Amniotic epithelial cell (primary cell): Measurements from ENCODE around the gene PDCD1LG2.

Experiments
- DNase-seq: peaks from one replicate; pipeline ENCODE4 v3.0.0-alpha.2; 2010; ENCODE audit warnings: low read depth

PDCD1LG2 gene

DNA sequence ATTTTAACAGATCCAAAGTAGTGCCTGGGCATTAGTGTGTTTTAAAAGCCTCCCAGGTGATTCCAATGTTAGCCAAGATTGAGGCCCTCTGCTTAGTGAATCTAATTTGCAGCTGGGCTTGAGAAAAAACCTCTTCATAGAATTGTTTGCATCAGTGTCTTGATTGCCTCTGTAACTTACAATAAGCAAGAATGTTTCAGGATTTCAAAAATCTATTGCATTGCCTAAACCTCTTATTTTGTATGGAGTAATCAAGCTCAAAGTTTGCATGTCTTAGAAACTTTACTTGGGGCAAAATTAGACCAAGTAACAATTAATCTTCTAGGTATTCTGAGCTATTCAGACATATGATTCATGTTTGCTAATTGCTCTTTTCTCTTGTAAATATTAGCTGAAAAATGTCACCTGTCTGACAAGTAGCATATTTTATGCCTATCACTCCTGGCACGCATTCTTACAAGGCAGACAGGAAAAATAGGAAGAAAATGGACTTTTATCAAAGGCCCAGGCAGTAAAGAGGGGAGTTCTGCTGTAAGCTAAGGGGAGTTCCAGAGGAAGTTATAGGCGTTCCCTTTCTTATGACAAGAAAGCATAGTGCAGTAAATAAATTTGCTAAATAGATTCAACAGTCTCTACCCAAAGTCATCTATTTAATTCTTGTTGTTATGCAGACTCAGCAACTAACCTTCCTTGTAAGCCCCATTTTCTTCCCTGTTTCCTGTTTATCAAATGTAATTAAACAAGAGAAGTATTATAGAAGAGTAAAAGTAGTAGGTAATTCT, 21.0 kb downstream of the PDCD1LG2 start:
- DNase-seq, result no peak

- no peak for DNase-seq
These were observed 22.0 kb downstream of the PDCD1LG2 start for GRCh38 chr9:5532306-5532705.

GRCh38 chr9:5532790-5533189, 22.5 kb downstream of the PDCD1LG2 start:
- DNase-seq, result no peak

GRCh38 chr9:5536684-5537083, 26.4 kb downstream of the PDCD1LG2 start:
- DNase-seq, result no peak

DNA sequence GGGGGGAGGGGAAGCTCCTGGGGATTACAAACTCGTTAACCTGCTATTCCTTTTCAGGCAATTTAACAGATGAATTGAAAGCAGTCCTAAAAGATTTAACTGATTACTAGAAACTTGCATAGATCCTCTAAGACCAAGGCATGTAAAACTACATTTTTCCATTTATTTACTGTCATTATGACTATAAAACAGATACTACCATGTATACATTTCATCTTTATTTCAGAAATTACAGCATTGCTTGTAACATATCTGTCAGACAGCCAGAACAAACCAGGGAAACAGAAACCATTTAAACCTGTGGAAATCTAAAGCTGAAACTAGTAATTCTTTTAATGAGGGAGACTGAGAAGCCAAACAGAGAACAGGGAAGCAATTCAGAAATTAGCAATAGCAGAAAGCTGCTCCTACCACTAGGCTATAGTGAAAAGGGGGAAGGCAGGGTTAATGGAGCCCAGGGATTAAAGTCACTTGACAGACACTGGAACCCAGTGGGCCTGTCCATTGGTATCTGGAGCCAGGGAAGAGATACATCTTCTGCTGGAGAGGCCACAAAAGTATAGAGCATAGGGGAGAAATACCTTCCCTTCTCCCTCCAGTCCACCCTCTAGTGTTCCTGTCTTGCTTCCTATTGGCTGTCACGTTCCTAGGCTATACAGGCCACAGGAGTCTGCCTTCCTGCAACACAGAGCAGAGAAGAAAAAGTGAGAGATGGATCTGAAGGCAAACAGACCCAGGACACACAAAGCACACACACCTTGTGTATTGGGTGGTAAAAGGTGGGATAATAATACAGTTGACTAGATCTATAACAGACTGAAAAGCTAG, 33.8 kb downstream of the PDCD1LG2 start:
- no peak for DNase-seq

DNA sequence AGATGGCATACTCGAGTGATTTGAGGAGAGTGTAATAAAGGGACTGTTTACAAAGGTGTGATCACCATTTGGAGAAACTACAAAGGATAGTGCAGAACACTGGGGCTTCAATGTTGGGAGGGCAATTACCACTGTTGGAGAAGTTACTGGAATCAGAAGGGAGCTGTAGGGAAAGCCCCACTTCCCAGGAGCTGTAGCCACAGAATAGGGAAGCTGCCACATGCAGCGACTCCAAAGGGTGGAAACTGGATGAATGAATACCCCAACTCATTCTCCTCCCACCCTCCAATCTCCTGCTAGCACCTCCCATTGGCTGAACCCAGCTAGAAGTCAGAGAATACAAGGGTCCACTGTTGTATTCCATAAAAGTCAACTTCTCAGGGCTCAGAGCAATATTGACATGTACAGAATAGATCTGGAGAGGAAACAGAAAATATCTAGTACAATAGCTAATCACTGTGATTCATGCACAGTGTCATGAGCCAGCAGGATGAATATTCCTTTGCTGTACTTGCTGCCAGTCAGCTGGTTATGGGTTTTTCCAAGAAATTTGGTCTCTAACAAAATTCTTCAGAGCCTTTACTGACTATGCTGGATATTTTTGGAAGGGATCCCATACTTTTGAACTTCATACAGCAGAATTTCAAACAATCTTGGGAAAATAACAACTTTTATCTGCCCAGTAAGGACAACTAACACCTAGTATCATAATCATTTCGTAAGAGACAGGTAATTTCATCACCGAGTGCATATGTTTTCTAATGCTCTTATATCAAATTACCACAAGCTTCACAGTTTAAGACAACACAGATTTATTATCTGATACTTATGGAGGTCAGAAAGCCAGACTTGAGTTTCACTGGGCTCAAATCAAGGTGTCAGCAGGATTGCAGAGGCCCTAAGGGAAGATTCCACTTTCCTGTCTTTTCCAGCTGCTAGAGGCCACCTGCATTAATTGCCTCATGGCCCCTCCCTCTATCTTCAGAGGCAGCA, 39.6 kb downstream of the PDCD1LG2 start:
- DNase-seq, result peak; percentile 56

DNA sequence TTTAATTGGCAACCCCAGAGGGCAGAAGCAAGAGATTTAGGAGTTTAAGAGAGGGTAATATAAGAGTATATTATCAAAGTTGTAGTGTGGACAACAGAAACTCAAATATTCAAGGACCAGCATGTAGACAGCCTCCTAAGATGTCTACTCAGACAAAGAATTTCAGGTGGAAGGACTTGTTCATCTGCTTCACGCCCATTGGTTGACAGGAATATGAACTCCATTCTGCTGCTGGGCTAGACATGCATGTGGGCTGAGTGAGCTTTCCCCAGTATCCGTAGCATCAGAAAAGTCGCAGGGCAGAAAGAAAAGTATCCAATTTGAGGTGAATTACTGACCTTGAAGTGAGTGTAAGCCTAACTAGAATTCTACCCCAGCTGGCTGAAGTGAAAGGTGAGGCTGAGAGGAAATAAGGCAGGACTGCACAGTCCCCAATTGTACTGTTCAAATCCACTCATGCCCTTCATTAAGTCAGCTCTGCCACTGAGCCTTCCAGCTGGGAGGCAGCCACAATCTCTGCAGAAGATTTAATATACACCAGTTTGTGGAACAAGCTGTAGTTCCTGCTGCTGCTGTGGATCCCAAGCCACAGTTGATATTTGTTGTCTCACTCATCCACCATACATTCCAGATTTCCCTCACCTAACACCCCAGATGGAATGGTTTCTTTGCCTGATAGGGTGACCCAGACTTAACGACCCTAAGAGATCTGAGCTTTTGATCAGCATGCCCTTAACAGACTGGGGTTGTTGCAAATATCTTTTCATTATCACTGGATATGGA, 41.2 kb downstream of the PDCD1LG2 start:
- DNase-seq, result no peak

GRCh38 chr9:5552301-5552700, 42.0 kb downstream of the PDCD1LG2 start:
- DNase-seq, result no peak

DNA sequence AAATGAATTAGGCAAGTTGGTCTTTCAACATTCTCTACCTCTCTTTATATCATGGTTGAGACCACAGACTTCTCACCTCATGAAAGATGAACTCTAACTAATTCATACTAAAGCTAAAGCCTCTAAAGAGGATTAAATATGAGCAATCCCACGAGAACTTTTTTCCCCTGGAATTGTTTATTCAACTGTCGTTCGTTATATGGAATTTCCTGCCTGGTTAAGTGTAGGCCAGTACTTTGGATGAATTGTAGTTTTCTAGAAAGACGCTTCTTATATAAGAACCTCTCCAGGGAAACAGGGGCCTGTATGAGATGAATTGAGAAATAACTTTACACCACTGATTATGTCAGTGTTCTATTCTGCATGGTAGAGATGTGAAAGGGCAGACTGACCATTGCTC, 42.9 kb downstream of the PDCD1LG2 start:
- peak; percentile 73 for DNase-seq

DNA sequence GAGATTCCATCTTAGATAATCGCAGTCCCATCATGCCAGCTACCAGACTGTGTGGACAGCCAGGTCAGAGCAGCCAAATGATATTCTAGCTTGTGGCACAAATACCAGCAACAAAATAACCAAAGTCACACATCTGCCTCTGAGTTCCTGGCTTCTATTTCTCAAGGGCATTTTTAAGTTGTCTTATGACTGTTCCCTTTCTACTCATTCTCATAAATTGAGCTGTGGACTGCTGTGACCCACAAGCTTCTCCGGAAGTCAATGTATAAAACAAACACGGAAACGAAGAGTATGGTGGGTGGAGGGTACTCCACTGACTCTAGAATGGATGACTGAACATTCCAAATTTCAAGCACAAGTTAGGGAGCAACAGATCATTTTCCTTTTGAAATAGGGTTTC, 43.9 kb downstream of the PDCD1LG2 start:
- DNase-seq, result no peak

DNA sequence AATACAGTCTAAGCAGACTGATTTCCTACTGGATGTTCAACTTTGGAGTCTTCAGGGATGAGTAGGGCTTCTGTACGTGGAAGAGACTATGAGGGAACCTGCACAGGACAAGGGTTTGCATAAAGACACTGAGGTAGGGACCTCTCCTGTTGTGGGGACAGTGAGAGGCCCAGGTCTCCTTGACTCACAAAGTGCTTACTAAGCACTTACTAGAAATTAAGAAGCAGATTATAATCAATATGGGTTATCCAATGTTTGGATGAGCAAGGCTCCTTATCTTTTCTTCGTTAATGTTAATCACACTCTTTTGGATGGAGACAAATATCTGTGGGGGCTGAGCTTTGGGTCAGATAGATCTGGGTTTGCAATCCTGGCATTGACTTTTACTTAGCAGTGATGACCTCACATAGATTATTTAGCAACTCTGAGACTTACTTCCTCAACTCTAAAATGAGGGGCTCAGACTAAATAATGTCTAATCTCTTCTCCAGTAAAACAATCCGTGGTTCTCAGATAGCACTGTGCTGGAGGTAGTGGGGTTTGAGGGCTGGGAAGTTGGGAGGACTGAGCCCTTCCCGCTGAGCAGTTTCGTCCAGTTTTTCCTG, 45.9 kb downstream of the PDCD1LG2 start:
- no peak for DNase-seq

GRCh38 chr9:5557606-5558587, 47.6 kb downstream of the PDCD1LG2 start:
- DNase-seq, result no peak

DNA sequence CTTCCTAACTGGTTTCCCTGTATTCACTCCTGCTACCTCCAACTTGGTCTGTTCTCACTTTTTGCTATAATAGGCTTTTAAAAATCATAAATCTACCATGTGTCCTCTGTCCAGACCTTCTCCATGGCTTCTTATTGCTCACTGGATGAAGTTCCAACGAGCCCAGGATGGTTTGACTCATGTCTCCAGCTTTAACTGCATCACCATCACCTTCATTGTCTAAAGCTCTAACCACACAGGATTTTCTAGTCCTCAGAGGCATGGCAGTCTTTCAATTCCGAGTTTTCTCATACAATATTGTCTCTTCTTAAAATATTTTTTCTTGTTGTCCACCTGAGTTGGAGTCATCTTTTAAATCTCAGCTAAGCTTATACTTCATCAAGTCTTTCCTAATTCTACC, 49.3 kb downstream of the PDCD1LG2 start:
- DNase-seq, result no peak

- DNase-seq, result no peak
These were observed 50.2 kb downstream of the PDCD1LG2 start for GRCh38 chr9:5560443-5561100.

- no peak for DNase-seq
These were observed 51.6 kb downstream of the PDCD1LG2 start for GRCh38 chr9:5561828-5562488.

DNA sequence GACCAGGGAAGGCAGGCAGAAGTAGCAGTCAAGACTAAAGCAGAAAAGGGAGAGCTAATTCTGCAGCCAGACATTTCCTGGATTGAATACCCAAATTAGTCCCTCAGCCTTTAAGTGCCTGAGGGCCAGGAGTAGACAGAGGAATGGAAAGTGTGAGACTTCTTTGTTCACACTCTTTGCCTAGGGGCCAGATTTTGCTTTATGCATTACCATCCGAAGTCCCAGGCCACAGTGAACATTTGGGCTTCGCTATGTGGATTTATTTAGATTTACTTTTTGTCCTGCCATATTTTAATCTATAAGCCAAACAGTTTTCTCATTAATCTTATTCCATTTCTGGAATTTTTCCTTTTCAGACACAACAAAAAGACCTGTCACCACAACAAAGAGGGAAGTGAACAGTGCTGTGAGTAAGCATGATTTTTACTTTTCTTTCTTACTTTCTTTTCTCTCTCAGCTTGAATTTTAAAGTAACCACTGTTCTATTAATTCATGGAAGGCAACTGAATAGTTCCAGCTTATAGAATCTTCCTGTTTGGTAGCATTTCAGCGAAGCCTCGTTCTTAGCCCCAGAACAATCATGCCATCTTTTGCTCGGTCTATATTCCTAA, 52.6 kb downstream of the PDCD1LG2 start:
- DNase-seq, result no peak

DNA sequence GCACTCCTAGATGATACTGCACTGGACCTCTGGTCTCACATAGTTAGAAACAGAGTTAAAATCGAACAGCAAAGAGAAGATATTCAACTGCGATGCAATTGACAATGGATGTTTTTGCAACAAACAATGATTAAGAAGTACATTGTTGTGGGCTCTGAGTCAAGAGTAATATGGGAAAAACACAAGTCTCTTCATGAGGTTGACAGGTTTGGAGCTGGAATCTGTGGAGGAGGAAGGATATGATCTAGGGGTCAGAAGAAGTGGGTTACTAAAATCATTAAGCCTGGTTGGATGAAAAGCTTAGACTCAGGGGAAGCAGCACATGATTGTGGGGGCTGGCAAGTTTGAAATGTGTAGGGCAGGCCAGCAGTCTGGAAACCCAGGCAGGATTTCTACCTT, 53.1 kb downstream of the PDCD1LG2 start:
- DNase-seq, result peak; percentile 35

DNA sequence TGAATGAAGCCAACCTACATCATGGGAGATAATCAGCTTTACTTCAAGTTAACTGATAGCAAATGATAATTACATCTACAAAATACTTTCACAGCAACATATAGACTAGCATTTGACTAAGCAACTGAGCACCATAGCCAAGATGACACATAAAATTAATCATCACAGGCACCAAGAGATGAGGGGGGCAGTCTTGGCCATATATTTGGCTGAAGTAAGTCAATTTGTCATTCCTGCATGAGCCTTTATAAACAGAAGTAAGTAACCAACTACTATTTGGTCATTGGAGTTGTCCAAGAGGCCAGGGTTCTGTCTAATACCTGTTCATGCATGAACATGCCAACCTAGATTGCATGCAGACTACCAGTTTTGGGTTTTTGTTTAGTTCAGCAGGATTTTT, 53.6 kb downstream of the PDCD1LG2 start:
- DNase-seq, result no peak
